GM21825 (cell line): Measurements from ENCODE around the gene HCK.

Source experiments
- ATAC-seq: cut with Tn5 transposase; IDR thresholded peaks from one replicate; pipeline ENCODE4 v1.9.1; 2021; ENCODE audit warnings: mild to moderate bottlenecking, moderate library complexity; ENCODE audit not compliant: unreplicated experiment

HCK gene

DNA sequence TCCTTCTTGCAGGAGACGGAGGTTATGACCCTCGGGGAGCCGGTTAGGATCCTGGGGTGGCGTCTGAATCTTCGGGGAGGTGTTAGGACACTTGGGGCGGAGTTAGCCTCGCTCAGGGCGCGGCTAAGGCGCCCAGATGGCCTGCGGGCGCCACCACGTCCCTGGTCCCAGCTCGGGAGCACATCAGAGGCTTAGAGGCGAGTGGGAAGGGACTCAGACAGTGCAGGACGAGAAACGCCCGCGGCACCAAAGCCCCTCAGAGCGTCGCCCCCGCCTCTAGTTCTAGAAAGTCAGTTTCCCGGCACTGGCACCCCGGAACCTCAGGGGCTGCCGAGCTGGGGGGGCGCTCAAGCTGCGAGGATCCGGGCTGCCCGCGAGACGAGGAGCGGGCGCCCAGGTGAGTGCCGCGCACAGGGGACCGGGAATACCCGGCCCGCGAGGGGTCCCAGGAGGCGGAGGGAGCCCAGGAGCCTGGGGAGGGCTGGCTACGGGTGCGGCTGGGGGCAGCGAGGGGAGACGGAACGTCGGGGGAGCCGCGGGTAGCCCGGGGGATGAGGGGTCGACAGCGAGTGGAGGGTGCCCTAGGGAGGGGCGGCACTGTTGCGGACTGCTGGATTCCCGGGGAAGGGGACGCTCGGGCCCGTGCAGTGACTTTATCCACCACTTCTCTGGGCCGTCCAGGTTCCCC is at the start of gene HCK:
HCK (plus strand) TSS at position 153 of the 688 bp plus-strand sequence.
- ATAC-seq = no peak

DNA sequence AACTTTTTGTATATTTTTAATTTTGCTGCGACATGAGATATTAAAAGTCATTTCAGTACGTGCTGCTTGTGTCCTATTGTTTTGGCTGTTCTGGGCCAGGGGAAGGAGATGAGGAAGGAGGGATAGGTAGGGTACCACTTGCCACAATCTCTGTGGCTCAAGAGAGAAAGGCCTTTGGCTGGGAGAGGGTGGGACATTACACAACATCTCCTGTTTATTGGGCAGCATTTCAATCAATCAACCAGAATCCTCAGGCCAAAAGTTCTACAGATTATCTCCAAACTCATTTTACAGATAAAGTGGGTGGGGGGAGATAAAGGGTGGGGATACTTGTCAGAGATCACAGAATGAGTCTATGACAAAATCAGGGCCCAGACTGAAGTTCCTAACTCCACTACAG is 48.7 kb upstream of the HCK start:
- ATAC-seq = no peak

DNA sequence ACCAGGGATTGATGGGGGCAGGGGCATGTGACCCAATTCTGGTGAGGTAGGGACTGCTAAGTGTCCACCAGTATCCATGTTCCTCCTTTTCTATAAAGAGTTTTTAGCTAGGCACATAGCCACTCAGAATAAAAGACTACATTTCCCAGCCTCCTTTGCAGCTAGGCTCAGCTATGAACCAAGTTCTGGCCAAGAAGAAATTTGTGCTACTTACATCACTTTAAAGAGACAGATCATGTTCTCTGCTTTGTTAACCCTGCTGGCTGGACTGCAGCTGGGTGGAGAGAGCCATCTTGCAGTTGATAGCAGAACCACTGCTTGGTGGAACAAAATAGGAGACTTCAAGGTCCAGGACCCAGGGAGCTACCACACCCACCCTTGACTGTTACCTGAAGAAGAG is 47.1 kb upstream of the HCK start:
- ATAC-seq = no peak

DNA sequence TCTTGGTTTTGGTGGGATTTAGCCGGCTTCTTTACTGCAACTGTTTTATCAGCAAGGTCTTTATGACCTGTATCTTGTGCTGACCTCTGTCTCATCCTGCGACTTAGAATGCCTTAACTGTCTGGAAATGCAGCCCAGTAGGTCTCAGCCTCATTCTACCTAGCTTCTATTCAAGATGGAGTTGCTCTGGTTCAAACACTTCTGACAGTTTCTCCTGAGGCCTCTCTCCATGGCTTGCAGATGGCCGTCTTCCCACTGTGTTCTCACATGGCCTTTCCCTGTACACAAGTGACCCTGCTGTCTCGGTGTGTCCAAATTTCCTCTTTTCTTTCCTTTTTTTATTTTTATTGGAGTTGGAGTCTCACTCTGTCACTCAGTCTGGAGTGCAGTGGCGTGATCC is 46.0 kb upstream of the HCK start:
- no peak for ATAC-seq

DNA sequence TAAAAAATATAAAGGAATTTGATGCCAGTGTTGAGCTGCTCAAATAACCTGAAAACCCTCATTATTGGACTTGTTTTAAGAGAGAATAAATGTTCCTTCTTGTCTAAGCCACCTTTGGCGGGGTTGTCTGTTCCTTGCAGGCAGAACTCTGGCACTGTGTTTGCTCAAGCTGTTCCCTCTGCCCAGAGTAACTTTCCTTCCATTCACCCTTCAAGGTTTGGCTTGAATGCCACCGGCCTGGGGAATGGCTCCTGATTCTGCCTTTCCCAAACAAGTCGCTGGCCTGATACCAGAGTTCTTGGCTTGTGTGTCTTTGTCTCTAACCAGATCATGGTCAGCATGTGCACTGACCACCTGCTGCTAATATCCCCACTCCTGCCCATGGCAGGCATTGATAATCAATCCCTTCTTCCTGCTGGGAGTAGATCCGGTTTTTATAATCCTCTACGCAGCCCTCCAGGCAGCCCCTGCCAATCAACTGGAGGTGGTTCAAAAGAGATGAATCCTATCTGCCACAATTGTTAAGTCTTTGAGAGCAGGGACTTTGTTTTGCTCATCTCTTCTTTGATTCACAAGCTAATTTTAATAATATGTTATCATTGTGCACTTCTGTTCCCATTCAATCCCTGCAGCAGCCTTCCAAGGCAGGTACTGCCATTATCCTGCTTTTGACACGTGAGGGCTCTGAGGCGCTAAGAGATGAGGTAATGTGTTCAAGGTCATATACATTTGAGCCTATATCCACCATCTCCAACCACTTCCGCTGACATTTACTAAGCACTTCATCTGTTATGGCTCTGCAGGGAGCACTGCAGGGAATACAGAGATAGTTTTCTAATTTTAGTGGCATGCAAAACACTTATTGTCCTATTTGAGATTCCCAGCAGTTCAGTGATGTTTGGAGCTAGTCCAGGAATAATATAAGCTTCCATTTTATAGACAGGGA is 44.9 kb upstream of the HCK start:
- no peak for ATAC-seq

DNA sequence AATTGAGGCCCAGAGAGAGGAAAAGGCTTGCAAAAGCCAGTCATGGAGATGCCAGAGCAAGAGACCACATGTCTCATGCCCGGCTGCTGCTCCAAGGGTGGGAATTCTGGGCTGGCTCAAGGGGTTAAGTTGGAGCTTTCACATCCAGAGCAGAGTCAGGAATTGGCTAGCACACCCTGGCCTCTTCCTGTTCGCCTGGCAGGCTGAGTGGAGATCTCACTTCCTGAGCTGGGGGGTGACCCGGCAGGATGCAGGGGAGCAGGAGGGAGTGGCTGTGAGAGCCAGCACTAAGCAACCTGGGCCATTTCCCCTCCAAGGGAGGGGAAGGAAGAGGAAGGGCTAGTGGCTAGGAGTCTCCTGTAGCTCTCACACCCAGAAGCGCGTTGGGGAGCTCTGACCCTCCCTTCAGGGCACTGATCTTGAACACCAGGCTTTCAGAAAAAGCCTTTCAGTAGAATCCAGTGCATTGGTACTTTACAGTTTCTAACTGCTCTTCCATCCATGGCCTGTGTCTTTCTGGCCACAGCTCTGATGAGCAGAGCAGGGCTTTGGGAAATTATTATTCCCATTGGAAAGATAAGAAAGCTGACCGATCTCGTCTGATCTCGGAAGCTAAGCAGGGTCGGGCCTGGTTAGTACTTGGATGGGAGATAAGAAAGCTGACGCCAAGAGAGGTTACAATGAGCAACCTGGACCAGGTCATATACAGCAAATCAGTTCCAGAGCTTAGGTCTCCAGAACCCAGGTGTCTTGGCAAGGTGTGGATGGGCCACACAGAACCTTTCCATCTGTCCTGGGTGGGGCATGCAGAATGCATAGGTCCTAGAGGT is 44.0 kb upstream of the HCK start:
- no peak for ATAC-seq

DNA sequence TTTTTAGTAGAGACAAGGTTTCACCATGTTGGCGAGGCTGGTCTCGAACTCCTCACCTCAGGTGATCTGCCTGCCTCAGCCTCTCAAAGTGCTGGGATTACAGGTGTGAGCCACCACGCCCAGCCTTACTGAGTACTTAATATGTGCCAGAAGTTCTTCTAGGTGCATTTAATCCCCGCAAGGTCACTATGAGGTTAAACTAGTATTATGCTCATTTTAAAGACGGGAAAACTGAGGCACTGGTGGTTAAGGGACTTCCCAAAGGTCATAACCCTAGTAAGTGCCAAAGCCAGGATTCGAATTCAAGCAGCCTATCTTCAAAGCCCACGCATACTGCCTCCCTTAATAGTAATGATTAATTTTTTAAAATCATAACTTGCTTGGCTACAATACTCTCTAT is 42.5 kb upstream of the HCK start:
- ATAC-seq = no peak

DNA sequence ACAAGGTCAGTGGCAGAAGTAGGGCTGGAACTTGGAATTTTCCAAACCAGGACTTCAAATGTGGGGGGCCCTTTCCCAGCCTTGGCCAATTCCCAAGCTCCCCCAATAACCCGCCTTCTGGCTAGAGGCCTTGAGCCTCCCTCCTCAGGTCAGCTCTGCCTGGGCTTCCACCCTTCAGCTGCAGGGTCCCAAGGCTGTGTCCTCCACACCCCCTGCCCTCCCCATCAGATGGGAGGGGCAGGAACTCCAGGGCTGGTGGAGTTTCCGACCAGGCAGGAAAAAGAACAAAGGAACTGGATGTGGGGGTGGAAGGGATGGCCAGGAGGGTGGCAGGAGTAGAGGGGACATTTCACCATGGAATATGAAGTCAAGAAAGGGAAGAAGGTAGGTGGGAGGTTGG is 41.9 kb upstream of the HCK start, which contains the start of gene CCM2L:
CCM2L (plus strand) TSS at position 338 of the 400 bp plus-strand sequence; CDS start at position 355, 17 bp downstream.
- no peak for ATAC-seq

DNA sequence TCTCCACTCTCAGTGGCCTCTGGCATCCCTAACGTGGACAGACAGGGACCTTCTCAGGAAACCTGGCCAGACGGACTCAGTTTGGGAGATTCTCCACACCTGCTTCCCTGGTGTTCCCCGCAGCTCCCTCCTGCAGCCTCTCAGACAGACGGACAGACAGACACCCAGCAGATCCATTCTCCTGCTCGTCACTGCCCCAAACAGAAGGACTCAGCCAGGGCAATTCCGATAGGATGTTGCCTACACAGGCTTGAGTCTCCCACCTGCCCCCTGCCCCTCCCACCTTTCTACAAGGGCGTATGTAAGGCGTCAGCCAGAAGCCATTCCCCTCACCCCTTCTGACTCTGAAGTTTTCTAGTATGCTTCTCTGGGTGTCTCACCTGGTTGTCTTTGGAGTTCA is 41.4 kb upstream of the HCK start:
- ATAC-seq = no peak

DNA sequence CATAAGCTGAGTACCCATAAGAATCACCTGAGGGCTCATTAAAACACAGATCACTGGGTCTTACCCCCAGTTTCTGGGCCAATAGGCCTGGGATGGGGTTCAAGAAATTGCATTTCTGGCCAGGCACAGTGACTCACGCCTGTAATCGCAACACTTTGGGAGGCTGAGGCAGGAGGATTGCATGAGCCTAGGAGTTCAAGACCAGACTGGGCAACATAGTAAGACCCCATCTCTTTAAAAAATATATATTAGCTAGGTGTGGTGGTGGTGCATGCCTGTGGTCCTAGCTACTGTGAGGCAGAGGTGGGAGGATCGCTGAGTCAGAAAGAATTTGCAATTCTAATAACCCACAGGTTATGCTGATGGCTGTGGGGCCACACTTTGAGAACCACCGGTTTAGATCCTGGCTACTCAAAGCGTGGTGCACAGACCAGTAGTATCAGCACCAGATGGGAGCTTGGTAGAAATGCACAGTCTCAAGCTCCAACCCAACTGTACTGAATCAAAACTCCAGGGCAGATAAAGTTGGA is 39.8 kb upstream of the HCK start:
- ATAC-seq = no peak

DNA sequence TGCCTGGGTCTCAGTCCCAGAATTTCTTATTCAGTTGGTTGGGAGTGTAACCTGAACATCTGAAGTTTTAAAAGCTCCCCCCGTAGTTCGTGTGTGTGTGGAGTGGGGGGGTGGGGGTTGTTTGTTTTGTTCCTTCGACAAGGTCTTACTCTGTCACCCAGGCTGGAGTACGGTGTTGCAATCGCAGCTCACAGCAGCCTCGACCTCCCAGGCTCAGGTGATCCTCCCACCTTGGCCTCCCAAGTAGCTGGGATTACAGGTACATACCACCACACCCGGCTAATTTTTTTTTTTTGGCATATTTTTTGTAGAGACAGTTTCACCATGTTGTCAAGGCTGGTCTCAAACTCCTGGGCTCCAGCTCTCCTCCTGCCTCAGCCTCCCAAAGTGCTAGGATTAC is 38.7 kb upstream of the HCK start:
- no peak for ATAC-seq

DNA sequence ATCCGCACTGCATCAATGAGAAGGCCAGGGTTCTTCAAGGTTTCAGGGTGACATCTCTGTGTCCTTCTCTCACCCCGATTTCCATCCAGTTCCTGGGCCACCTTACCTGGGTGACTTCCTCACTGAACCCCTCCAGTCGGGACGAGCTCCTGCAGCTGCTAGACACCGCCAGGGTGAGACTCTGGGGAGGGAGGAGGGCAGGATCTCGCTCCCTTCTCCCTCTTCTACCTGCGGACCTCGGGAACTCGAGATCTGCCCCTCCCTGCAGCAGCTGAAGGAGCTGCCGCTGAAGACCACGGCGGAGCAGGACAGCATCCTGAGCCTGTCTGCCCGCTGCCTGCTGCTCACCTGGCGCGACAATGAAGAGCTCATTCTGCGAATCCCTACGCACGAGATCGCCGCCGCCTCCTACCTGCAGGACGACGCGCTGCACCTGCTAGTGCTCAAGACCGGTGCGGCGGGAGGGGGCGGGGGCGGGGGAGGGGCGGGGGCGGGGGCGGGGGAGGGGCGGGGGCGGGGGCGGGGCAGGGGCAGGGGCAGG is 34.3 kb upstream of the HCK start:
- ATAC-seq = no peak

DNA sequence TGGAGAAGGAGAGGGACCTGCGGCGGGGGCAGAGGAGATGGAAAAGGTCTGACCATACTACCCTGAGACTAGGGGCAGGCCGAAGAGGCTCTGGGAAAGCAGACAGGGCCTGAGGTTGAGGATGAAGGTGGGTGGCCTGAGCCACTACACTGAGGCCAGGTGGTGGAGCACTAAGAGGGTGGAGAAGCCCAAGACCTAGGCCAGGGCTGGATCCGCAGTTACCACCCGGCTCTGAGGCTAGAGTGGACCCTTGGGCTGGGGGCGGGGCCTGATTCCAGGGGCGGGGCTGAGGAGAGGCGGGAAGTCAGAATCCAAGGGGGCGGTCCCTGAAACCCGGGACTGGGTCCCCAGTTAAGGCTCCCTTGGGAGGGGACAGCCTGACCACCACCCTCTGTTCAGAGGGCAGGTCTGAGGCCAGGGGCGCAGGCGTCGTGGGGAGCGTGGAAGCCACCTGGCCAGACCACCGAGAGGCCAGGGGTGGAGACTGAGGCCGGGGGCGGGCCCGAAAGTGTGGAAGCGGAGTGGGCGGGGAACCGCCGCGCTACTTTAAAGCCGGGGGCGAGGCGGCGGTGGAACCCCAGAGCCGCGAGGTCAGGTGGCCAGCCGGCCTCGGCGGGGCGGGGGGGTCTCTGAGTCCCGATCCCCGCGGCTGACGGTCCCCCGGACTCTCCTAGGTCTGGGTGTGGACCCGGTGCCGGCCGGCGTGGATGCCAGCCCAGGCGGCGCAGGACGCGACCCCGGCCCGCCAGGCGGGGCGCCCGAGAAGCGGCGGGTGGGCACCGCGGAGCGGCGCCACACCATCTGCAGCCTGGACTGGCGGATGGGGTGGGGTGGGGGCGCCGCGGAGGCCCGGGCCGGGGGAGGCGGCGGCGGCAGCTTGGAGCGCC is 33.5 kb upstream of the HCK start:
- ATAC-seq = no peak

DNA sequence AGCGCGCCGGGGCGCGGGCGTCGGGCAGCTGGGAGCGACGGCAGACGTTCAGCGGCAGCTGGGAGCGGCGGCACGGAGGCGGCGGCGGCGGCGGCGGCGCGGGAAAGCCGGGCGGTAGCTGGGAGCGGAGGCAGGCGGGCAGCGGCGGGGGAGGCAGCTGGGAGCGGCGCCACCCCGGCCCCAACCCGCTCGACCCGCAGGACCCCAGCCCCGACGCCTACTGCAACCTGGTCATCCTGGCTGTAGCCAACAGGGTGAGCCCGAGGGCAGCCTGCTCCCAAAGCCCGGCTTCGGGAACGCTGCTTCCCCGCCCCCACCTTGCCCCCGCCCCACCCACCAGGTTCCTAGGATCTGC is 32.9 kb upstream of the HCK start:
- no peak for ATAC-seq

DNA sequence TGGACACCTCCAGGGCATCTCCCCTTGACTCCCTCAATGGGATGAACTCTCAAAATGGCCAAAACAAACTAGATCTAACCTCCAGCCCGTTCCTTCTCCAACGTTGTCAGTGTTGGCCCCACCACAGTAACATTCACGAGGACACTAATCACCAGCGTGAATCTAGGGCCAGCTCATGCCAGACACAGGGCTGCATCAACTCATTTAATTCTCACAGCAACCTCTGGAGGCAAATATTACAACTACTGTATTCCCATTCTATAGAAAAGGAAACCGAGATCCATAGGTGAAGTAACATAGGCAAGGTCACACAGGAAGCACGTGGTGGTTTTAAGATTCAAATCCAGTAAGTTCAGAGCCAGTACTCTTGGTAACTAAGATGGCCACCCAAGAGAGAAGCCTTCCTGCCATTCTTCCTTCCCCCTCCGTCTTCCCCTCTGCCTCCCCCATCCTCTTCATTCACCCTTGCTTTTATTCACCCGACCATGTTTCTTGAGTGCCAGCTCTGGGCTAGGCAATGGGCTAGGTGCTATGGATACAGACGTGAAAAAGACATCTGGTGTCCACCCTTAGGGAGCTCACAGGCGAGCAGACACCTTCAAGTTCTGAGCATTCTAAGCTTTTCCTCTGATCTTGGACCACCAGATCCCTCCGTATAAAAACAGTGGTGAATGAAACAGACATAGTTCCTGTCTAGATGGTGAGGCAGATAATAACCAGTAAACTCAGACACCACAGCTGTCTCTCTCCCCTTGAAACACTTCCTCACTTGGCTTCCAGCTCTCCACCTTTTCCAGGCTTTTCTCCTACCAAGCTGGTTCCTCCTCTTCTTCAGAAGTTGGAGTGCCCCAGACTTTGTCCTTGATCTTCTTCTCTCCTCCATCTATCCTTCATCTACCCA is 32.2 kb upstream of the HCK start:
- ATAC-seq = no peak

DNA sequence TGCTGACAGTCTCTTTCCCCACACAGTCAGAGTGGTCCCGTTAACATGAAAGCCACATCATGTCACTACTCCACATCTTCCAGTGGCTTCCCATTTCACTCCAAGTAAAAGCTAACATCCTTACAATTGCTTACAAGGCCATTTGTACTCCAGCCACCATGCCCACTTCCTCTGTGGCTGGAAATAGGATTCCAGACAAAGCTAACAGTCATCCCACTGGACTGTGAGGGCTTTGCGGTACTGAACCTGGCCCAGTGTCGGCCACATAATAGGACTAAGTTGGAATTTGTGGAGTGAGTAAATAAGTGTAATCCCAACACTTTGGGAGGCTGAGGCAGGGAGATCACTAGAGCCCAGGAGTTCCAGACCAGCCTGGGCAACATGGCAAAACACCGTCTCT is 31.0 kb upstream of the HCK start:
- ATAC-seq = no peak

DNA sequence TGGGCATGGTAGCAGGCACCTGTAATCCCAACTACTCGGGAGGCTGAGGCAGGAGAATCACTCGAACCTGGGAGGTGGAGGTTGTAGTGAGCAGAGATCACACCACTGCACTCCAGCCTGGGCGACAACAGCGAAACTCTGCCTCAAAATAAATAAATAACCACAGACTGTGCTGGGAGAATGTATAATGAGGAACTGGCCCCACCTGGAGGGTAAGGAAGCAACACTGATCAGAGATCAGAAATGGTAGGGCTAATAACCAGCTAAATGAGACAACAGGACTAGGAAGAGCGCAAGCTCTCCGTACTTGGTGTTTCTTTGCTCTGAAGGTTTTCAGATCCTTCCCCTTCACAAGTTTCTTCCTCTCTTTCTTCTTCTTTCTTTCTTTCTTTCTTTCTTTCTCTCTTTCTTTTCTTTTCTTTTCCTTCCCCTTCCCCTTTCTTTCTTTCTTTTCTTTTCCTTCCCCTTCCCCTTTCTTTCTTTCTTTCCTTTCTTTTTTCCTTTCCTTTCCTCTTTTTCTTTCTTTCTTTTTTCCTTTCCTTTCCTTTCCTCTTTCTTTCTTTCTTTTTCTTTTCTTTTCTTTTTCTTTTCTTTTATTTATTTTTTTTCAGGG is 27.3 kb upstream of the HCK start:
- no peak for ATAC-seq

DNA sequence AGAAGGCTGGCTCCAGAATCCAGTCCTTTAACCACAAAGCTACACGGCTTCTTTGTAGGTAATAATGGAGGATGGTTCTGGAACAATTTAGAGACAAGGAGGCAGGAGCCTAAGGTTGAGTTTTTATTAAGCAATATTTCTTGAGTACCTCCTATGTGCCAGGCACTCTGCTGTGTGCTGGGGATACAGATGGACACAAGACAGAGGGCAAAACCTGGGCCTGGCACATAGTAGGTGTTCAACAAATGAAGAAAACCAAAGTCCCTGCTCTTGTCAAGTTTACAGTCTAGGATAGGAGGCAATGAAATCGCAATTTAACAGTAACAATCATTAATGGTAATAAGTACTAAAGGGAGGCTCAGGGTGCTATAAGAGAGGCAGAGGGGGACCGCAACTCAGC is 24.4 kb upstream of the HCK start:
- no peak for ATAC-seq
